Stimulated activated CD4-positive, alpha-beta T cell treated with anti-CD3 and anti-CD28 coated beads, Interleukin-4, amount 100 ng/mL, for 4 hours (primary cell): Measurements from ENCODE around the gene AFF1.

Source experiments
- DNase-seq, 2 experiments: peaks; one replicate each; pipeline ENCODE4 v3.0.0-alpha.2; 2020

Gene AFF1

DNA sequence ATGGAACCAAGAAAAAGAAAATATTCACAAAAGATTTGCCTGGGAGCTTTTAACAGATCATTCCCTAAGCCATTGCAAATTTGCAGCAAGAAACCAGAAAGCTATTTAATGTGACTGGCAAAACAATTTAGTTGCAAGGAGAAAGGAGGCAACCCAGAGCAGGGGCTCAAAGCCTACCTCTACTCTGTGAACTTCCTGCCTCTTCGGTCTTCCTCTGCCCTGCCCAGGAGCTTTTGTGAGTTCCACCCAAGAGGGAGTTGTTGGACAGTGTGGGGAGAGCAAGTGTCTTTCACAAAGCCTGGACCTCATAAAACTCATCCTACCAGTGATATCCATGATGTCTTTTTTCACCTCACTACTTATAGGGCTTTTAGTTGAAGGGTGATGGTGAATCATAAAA is 107.4 kb downstream of the AFF1 start:
- DNase-seq = no peak

DNA sequence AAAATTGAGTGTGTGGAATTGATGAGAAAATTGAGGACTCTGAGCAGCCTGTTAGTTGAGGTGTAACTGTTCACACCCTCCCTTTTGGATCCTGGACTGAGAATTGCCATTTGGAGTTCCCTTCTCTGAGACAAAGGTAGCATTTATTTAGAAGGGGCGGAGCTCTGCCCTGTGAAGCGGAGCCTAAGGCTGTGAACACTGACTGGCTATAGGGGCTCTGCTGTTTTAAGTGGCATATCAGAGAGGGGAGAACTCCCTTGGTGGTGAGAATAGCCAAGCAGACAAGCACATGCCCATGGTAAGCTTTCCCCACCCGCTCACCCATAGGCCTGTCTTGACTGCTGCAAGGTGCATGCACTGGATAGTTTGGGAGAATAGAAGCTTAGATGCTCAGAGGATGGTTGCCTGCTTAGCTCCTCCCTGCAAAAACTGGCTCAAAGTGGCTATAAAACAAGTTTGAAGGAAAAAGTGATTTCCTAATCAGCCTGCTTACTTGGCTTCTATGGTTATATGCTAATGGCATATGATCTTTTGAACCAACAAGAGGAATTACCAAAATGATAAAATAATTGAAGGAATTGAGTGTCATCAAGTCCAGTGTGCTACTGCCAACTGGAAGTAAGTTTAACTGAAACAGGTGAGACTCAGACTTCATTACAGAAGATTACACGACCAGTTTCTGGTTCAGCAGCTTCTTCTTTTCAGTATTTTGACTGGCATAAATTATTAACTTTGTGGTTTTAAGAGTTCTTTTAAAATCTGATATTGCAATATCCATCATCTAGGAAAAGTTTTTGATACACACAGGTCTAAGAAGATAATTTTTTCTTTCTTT is 108.4 kb downstream of the AFF1 start:
- DNase-seq = no peak

DNA sequence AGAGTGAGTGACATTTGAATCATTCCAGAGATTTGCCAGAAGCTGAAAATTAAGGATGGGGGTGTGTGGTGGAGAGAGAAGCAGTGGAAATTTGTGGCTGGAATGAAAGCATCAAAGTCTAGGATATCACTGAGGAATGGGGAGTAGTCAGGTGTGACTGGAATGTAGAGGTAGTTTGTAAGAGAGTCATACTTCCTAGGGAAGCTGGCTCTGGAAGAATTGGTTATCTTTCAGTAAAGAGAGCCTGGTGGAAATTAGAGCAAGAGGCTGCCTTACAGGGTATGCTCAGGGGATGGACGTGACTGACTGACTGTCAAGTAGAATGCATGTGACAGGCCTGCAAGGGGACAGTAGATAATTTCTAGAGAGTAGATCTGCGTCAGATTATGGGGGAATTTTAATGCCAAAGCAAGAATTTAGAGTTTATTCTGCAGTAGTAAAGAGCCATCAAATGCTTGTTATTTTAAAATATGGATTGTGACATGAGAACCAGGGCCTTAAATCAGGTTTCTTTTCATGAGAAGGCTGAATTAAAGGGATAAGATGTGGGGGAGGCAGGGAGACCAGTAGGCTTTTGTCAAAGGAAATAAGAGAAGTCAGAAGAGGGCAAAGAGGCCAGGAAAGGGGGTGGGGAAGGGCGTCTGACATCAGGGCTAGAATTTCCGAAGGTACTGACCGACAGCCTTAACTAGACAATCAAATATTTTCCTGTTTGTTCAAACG is 109.9 kb downstream of the AFF1 start:
- DNase-seq = no peak

DNA sequence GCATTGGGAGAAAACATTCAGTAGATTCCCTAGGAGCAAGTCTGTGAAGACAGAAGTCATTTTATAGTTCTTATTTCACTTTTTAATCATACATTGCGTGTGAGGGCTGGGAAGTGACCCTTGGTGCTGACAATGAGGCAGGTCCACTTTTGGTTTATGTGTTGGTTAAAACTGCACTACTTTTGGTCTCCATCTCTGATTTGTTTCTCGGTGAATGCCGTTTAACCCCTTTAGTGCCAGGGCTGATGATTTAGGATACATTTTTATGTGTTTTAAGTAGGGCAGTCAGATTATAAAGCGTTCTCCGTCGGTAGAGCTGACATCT is 110.4 kb downstream of the AFF1 start:
- no peak for DNase-seq

DNA sequence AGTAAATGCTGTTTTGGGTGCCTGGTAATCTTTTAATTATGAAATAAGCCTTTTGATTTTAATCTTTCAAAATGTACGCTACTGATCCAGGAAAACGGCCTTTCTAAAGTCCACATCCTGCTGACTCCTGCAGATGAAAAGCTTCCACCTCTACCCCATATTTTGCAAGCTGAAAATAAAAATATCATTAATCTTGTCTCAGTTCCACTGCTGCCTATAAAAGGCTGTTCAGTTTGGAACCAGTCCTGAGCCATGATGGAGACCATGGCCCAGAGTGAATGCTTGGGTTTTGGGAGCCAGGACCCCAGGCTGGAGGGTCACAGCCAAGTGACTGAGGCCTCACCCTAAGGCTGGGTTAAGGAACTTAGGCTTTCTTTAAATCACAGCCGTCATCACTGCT is 110.8 kb downstream of the AFF1 start:
- DNase-seq = no peak

DNA sequence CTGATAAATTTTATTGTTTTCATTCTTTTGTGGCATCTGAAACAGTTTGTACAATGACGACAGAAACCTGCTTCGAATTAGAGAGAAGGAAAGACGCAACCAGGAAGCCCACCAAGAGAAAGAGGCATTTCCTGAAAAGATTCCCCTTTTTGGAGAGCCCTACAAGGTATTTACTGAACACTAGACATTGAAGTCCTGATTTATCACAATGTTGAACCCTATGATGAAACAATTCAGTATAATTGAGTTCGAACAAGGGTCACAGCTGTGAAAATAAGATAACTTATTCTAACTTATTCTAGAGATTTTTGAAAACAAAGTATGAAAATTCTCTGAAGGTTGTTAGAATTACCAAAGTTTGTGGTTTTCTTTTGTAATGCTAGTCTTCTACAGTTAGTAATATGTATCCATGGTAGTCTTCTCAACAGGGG is 111.3 kb downstream of the AFF1 start:
- DNase-seq = no peak

DNA sequence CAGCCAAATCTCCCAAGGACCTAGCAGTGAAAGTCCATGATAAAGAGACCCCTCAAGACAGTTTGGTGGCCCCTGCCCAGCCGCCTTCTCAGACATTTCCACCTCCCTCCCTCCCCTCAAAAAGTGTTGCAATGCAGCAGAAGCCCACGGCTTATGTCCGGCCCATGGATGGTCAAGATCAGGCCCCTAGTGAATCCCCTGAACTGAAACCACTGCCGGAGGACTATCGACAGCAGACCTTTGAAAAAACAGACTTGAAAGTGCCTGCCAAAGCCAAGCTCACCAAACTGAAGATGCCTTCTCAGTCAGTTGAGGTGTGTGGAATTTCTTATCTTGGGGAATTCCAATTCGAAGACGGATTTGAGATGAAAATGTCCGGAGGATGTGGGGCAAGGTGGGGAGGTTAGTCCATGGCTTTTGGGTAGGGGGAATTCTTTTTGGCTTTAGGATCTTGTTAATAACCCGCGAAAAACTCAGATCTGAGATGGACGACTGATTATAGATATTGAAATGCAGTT is 112.5 kb downstream of the AFF1 start:
- DNase-seq = no peak

DNA sequence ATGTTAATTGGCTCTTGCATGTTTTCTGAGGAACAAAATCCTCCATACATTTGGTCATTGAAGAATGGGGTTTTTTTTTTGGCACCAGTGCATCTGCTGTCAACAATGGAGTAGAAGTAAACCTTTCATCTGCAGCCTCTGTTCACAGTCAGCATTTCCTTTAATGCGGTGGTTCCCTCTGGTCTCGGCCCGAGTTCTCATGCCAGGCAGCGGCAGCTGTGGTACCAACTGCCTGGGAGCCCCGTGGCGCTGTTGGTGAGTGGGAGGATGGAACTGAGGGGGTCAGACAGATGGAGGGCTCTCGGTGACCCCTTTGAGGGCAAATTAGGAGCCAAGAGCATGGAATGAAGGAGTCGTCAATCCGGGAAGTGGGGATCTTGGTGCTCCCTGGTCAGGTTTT is 114.7 kb downstream of the AFF1 start:
- no peak for DNase-seq

DNA sequence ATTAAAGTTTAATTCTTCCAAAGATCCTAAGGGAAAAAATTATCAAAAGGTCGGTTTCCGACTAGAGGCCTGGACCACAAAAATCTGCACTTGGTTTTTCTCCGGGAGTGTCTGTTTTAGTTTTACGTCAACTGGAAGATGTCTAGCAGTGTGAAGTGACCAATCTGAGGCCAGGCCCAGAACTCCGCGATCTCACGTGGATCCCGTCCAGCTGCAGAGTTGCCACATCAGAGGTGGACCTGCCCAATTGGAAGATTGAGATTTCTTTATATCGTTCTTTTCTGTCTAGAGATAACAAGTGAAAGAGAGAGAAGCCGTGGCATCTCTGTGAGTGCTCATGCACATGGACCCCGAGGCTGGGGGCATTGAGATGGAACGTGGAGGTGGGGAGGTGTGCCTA is 115.8 kb downstream of the AFF1 start:
- no peak for DNase-seq

DNA sequence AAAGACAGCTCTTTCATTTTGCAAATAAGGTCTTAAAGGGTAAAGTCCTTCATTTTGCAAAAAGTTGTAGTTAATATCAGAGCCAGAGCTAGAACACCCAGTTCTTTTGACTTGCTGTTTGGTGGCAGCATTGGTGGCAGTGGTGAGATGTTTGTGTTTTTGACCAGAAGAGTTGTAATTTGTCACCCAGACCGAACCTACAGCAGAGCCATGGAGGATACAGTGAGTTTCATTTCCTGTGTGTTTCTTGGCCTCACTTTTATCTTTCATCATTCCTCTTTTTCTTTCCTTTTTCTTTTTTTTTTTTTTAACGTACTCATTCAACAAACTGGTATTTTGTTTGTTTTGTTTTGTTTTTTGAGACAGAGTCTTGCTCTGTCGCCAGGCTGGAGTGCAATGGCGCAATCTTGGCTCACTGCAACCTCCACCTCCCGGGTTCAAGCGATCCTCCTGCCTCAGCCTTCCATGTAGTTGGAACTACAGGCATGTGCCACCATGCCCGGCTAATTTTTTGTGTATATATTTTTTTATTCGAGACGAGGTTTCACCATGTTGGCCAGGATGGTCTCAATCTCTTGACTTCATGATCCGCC is 116.4 kb downstream of the AFF1 start:
- no peak for DNase-seq

DNA sequence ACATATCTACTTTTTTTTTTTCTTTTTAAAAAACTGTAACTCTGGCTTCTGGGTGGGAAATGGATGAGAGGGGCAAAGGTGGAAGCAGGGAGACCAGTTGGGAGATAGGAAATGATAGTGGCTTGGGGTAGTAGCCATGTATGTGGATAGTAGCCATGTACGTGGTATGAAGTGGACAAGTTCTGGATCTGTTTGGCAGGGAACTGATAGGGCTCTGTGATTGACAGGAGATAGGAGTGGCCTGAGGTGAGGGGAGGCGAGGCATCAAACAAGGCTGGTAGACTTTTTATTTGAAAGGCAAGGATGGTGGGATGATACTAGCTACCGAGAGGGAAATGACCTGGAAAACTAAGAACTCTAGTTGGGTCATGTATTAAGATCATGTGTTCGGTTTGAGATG is 117.8 kb downstream of the AFF1 start:
- no peak for DNase-seq

DNA sequence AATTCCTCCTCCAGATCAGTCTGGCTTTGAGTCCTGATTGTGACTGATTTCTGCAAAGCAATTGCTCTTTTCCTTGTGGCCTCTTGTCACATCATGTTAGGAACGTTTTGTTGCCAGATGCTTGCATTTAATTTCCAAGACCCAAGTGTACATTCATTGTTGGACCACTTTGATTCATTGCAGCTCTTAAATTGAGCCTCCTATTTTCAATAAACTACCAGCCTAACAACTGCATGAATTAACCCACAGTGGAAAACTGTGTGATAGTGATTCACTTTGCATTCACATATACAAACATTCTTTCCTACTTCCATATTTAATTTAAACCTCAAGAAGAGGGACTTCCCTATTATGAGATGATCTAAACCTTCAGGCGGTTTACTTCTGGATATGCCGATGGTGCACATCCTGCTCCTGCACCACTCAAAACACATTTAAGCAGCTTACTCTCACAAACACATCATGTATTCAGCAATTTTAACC is 118.4 kb downstream of the AFF1 start:
- no peak for DNase-seq

DNA sequence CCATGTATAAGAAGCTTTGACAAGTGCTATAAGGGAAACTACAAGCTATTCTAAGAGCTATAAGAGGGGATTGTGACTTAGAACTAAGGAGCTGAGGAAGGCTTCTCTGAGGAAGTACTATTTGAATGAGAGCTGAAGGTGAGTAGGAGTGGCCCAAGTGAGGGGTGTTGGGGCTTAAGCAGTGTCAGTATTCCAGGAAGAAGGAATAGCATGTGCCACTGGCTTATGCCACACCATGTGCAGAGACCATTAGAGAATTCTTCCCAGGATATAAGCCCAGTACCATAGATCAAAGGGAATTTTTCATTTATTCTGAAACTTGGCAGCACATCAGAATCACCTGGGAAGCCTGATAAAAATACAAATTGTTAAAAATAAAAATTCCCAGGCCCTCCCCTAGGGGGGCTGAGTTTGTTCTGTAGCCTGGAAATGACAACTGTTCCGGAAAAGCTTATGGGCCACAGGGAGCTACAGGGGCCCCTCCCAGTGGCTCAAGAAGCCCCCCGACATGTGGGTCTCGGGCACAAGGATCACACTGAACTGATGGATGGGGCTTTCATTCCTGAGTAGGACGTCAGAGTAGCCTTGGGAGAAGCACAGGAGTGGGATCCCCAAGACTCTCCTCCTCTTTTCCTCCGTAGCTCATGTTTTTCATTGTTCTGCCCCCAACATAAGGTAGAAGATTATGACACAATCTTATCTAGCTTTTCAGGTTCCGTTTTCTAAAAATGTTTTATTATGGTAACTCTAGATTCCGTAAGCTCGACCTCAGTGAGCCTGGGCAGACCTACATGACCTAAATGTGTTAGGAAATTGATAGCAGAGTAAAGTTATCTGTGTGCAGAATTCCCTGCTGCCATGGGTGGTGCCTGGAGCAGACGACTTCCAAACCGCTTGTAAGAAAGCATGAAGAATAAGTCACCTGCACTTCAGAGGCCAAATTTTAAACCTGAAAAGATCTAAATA is 119.3 kb downstream of the AFF1 start:
- DNase-seq = no peak

DNA sequence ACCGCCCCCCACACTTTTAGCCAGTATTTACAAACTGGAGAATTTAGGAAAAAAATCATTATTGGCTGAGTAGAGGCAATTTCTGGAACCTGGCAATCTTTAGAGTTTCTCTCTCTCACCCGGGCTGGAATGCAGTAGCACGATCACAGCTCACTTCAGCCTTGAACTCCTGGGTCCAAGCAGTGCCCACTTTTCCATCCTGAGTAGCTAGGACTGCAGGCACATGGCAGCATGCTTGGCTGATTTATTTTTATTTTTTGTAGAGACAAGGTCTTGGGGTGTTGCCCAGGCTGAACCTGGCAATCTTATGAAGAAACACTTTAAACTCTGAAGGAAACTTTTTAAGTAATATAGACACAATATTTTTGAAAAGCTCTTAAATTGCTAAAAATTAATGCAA is 120.1 kb downstream of the AFF1 start:
- no peak for DNase-seq

DNA sequence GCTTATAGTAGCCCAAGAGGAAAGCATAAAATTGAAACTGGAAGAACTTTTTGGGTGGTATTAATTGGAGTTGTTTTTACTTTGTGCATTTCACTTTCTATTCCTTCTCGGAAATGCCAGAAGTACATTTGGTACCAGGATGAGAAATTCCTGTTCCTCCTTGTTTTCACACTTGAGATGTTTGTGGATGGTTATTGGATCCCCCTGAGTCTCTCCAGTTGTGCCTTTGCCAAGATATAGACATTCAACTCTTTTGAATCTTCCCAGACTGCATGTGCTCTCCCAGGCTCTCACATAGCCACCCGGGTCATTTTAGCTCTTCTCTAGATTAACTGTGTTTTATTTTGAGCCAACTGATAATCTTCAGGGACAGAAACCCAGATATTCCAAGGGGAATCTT is 120.5 kb downstream of the AFF1 start:
- DNase-seq = no peak

DNA sequence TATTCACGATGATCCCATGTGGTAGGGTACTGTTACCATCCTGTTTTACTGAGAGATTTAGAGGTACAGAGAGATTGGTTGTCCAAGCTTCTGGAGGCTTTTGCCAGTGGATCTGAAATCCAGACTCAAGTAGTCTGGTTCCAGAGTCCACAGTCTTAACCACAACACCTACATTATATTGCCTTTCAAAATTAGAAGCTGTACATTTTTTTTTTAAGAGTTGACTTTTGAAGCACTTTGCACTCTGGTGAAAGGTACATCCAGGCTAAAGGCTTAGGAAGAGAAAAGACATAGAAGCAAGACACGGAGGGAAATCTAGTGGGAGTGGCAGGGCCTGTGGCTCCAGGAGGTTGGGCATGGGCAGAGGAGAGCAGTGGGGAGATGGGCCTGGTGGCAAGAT is 122.1 kb downstream of the AFF1 start:
- DNase-seq = no peak

DNA sequence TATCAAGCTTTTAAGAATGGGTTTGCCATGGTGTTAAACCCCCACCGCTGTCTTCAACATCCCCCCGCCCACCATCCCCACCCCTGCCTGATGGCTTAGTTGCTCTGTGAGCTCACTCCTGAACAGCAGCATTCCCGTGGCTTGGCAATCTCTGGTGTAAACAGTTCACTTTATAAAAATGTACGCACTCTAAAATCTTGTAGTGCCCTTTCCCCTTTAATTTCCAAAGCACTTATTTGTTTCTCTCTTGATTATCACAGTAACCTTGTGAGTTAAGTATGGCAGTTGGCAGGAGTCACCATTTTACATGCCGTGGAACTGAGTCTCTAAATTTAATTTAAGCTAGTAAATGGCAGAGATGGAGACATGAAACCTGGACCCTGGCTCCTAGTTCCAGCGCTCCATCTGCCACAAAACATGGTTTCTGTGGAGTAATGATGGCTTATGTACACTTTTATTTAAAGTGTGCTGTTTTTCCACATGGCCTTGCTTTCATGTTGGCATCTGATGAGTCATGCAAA is 123.1 kb downstream of the AFF1 start:
- DNase-seq = no peak

DNA sequence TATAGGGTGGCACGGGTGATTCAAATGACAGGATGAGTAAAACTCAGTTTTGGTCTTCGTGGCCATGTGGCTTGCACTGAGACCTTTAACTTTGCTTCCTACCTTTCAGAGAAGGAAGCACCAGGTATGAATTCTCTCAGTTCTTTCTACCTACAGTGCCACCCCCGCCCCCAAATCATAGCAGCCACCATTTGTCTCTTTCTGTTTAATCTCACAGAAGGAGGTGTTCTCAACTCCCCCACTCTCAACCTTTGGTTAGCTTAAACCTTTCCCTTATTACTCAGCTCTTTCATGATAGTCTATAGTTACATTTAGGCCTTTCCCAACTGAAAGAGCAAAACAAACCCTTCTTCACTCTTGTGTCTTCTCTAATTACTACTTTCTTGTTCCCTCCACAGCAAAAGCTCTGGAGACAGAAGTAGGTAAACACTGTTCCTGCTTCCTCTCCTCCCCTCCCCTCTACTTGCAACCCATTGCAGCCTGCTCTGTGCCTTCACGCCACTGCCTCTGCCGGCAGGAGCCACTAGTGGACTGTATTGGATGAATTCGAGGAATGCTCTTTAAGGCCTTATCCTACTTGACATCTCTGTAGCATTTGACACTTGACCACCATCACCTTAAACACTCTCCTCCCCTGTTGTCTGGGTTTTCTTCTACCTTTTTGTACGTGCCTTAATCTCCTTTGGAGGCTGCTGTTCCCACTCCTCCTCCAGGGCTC is 123.7 kb downstream of the AFF1 start:
- DNase-seq = peak; percentile 43 to 74

DNA sequence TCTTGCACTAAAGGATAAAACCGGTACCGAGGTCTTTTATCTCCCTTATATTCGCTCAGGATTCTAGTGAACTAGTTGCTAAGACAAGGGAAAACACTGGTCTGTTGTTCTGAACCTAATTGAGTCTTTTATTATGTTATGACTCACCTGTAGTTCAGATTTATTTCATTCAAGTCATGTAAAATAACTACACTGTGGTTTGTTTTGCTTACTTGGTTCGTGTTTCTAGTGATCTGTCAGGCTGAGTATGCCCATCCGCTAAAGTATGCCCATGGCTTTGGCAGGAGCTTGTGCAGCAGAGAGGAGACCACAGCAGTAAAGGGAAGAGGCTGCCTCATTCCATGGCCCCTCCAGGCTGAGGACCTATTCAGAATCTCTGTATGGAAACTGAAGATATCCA is 126.1 kb downstream of the AFF1 start:
- no peak for DNase-seq

DNA sequence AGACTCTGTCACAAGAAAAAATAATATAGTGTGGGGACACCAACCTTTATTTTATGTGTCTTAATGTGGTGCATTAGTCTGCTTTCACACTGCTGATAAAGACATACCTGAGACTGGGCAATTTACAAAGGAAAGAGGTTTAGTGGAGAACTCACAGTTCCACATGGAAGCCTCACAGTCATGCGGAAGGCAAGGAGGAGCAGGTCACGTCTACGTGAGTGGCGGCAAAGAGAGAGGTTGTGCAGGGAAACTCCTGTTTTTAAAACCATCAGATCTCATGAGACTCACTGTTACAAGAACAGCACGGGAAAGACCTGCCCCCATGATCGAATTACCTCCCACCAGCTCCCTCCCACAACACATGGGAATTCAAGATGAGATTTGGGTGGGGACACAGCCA is 130.2 kb downstream of the AFF1 start:
- DNase-seq = no peak

DNA sequence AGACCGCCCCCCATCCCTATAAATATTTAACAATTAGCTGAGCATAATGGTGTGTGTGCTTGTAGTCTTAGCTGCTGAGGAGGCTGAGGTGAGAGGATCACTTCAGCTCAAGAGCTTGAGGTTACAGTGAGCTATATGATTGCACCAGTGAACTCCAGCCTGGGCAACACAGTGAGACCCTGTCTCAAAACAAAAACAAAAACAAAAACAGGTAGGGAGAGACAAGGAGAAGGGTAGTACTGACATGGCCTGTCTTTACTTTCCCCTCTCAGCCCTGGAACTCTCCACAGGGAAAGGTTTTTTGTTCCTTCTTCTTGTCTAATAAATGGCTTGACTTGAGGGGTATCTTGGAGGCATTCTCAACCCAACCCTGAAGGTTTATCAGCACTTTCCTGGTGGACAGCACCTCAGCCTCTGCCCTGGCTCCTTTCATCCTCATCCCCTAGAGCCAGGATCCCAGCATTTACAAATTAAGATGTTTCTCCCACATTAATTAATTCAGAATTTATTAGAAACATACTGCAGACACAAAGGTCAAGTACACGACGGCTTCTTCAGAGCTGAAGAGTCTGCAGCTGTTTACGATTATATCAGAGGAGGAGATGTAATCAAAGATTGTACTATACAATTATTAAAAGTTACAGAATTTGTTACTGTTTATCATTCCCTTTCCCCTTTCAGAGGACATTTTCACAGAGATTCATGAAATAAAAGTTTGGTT is 131.8 kb downstream of the AFF1 start:
- DNase-seq = no peak
